ENCODE results near the gene MTRR.
"Not testable (repeated sequence)": the region's sequence is repeated elsewhere in the genome, so short reads cannot be mapped to it uniquely, and the experiment has no call there.

Gene MTRR

DNA sequence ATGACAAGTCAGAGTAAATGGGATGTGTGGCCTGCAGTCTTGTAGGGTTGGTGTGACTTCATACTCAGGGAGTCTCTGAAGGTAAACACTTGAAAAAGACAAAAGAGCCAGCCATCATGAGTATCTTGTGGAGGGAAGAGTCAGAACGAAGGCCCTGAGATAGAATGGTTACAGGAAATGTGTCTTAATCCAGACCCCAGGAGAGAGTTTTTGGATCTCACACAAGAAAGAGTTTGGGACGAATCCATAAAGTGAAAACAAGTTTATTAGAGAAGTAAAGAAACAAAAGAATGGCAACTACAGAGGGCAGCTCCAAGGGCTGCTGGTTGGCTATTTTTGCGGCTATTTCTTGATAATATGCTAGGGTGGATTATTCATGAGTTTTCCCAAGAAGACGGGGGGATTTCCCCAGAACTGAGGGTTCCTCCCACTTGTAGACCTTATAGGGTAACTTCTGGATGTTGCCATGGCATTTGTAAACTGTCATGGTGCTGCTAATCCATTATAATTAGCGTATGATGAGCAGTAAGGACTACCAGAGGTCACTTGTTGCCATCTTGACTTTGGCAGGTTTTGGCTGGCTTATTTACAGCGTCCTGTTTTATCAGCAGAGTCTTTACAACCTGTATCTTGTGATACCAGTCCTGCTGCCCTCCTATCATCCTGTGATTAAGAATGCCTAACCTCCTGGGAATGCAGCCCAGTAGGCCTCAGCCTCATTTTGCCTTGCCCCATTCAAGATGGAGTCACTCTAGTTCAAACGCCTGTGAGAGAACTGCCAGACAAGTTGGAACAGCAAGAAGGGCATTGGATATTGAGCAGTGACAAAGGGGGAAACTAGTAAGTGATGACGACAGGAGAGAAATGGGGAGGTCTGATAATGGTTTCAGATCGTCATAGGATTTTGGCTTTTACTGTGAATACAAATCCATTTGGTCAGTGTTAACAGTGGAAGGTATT is 34.0 kb downstream of the MTRR start:
- DNase-seq: no peak

GRCh38 chr5:7904170-7904569 is 35.2 kb downstream of the MTRR start:
- no peak for DNase-seq

DNA sequence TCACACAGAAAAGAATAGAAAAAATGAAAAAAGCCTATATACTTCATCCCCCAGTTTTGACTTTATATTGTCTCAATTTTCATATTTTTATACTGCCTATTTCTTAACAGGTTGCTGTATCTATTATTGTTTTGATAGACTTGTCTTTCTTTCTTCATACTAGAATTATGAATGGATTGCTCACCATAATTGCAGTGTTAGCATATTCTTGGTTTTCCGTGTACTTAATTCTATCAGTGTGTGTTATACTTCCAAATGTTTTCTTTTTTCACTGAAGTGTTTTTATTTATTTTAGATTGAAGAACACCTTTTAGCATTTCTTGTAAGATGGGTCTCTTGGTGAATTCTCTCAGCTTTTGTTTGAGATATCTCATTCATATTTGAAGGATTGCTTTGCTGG is 38.7 kb downstream of the MTRR start:
- DNase-seq: no peak

GRCh38 chr5:7908317-7908716 is 39.4 kb downstream of the MTRR start:
- no peak for DNase-seq

- DNase-seq: no peak
Measured at GRCh38 chr5:7910738-7911428, 41.9 kb downstream of the MTRR start.

- not testable (repeated sequence) for DNase-seq
Measured at GRCh38 chr5:7911429-7911771, 42.5 kb downstream of the MTRR start.

DNA sequence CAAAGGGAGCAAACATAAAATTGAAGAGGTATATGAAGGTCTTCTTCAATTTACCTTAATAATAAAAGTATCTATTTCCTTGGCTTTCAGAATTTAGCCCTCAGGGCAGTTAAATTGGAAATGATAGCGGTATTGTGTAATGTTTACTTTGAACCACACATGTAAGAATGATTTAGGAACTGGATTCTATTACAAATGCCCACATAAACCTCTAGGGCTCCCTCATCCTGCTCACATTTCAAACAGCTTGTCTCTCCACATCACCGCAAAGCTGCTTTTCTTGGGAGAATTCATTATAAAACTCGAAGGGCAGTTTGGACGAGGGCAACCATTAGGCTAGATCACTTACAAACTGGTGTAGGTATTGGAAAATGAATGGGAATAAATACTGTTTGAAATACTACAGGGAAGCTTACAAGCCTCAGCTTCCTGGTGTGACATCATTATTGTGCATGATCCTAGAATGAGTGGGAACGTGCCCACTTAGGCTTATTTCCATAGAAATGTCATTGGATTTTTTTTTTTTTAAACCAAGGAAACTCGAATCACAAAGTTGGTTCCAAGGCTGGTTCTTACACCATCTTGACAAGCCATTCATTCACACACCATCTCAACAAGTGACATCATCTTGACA is 47.3 kb downstream of the MTRR start:
- no peak for DNase-seq

DNA sequence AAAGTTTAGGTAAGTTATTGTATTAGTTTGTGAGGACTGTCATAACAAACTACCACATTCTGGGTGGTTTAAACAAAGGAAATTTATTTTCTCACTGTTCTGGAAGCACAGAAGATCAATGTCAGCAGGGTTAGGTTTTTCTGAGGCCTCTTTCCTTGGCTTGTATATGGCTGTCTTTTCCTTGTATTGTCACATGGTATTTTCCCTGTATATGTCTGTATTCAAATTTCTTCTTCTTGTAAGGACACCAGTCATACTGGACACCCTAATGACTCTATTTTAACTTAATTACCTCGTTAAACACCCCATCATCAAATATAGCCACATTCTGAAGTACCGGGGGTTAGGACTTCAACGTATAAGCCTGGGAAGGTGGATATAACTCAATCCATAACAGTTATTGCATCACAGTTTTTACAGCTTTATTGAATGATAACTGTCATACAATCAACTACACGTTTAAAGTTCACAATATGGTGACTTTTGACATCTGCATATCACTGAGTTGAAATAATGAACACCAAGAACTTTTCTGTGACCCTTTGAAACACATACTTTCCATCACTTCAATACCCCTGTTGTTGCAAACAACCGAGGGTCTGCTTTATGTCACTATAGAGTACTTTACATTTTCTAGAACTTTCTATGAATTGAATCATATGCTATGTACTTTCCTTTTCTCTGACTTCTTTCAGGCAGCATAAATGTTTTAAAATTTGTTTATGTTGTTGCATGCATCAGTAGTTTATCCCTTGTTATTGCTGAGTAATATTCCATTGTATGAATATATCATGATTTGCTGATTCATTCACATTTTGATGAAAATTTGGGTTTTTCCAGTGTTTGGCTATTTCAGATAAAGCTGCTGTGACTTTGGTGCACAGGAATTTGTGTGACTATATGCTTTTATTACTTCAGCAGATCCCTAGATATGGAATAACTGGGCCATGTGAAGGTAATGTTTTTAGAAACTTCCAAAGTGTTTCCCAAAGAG is 48.5 kb downstream of the MTRR start:
- DNase-seq: no peak

GRCh38 chr5:7925961-7926695 is 57.2 kb downstream of the MTRR start:
- no peak for DNase-seq

DNA sequence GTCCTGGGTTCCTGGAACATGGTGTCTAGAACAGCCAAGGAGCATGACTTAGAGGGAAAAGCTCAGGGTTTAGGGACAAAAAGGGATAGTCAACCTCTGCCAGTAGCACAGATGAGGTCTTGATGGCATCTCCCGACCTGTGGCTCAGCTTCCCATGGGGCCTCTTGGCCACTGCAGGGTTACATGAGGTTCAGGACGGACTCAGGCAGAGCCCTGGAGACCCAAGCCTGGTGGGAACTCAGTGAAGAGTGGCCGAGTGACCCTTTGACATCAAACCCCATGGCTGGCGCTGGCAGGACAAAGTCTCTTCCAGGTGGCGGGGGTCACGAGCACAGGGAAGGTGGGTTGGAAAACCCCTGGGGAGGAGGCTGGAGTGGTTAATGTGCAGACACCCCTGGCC is 57.8 kb downstream of the MTRR start:
- no peak for DNase-seq

GRCh38 chr5:7927466-7928375 is 58.8 kb downstream of the MTRR start:
- DNase-seq: no peak

- no peak for DNase-seq
Measured at GRCh38 chr5:7930011-7930410, 61.1 kb downstream of the MTRR start.

- no peak for DNase-seq
Measured at GRCh38 chr5:7941692-7942091, 72.7 kb downstream of the MTRR start.

GRCh38 chr5:7947301-7947700 is 78.4 kb downstream of the MTRR start:
- DNase-seq: no peak
